MM.1S (cell line): ENCODE results near the gene SOX11.

Experiments
- DNase-seq: peaks from one replicate; pipeline ENCODE4 v3.0.0-alpha.2; 2015
- H2AFZ ChIP-seq: fragments of 300-600 bp; sonication (generic); 2 replicates; pipeline ENCODE4 v1.6.0; 2016; ENCODE audit warnings: antibody characterized with exemption, low read length
- H3F3A ChIP-seq: fragments of 300-600 bp; sonication (generic); 2 replicates; pipeline ENCODE4 v1.6.1; 2016; ENCODE audit warnings: mild to moderate bottlenecking, antibody characterized with exemption, low read length, moderate library complexity, mixed read lengths; ENCODE audit not compliant: insufficient read depth
- H3K27ac ChIP-seq: fragments of 300-600 bp; sonication (generic); 2 replicates; pipeline ENCODE4 v1.5.1; 2016; ENCODE audit warnings: mild to moderate bottlenecking, low read length
- H3K27me3 ChIP-seq: fragments of 300-600 bp; sonication (generic); replicated peaks from 2 replicates; pipeline ENCODE4 v1.6.0; 2016; ENCODE audit warnings: low read length; ENCODE audit not compliant: insufficient read depth
- H3K36me3 ChIP-seq: fragments of 300-600 bp; sonication (generic); replicated peaks from 2 replicates; pipeline ENCODE4 v1.6.1; 2016; ENCODE audit warnings: mild to moderate bottlenecking, low read length, mixed read lengths; ENCODE audit not compliant: insufficient read depth
- H3K4me1 ChIP-seq: fragments of 300-600 bp; sonication (generic); 2 replicates; pipeline ENCODE4 v1.6.1; 2016; ENCODE audit warnings: low read length, mixed read lengths
- H3K4me2 ChIP-seq: fragments of 300-600 bp; sonication (generic); 2 replicates; pipeline ENCODE4 v1.6.0; 2016; ENCODE audit warnings: low read depth, low read length
- H3K4me3 ChIP-seq: fragments of 300-600 bp; sonication (generic); 2 replicates; pipeline ENCODE4 v1.5.1; 2016; ENCODE audit warnings: low read length, mixed read lengths
- H3K79me2 ChIP-seq: fragments of 300-600 bp; sonication (generic); 2 replicates; pipeline ENCODE4 v1.6.1; 2016; ENCODE audit warnings: mixed run types, low read length, mixed read lengths
- H3K9ac ChIP-seq: fragments of 300-600 bp; sonication (generic); 2 replicates; pipeline ENCODE4 v1.6.1; 2016; ENCODE audit warnings: low read length, mixed read lengths
- H3K9me2 ChIP-seq: fragments of 300-600 bp; sonication (generic); replicated peaks from 2 replicates; pipeline ENCODE4 v1.6.1; 2016; ENCODE audit warnings: mild to moderate bottlenecking, low read length, mixed read lengths; ENCODE audit not compliant: insufficient read depth
- H3K9me3 ChIP-seq: fragments of 300-600 bp; sonication (generic); replicated peaks from 2 replicates; pipeline ENCODE4 v1.6.1; 2016; ENCODE audit warnings: mild to moderate bottlenecking, low read length, mixed read lengths; ENCODE audit not compliant: insufficient read depth
- H4K20me1 ChIP-seq: fragments of 300-600 bp; sonication (generic); 2 replicates; pipeline ENCODE4 v1.6.1; 2016; ENCODE audit warnings: mild to moderate bottlenecking, low read length, moderate library complexity, mixed read lengths; ENCODE audit not compliant: insufficient read depth
- EZH2 ChIP-seq: fragments of 300-600 bp; sonication (generic); optimal IDR thresholded peaks from 2 replicates; pipeline ENCODE3; 2017; ENCODE audit warnings: low read depth, mild to moderate bottlenecking, antibody characterized with exemption, low read length, mixed read lengths
- EZH2phosphoT487 ChIP-seq: fragments of 300-600 bp; sonication (generic); IDR thresholded peaks from 2 replicates; pipeline ENCODE4 v1.6.1; 2018; ENCODE audit warnings: antibody characterized with exemption, low read length
- TF ChIP-seq, protein P1 (sequence below): fragments of 300-600 bp; sonication (generic); IDR thresholded peaks from 2 replicates; pipeline ENCODE4 v1.5.1; 2016; ENCODE audit warnings: antibody characterized with exemption, low read length, mixed read lengths

SOX11 gene

DNA sequence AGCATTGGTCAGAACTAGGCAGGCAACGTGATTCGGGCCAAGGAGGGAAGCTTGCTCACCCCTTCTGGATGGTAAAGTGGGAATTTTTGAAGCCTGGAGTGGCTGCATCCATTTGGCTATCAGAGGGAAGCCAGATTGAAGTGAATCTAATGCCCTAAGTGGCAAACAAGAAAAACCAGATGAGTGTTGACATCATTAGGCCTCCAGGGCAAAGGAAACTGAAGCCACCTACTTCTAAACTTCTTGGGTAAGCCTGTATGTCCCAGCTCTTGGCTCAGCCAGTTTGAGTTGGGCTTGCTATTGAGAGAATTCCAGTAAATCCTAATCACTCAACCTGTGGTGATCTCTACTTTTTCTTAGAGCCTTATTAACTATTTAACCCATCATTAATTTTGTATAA, 20.9 kb downstream of the SOX11 start:
- Histone ChIP-seq H2AFZ (no peak overlapping the region), H3K27me3 (no peaks in the 10 kb centered on the region), H4K20me1 (no peaks in the 10 kb centered on the region), H3K4me1 (no peaks in the 10 kb centered on the region), H3K36me3 (no peaks in the 10 kb centered on the region), H3K4me2 (no peak overlapping the region), H3K9me3 (no peaks in the 10 kb centered on the region), H3K4me3 (no peak overlapping the region), H3K9me2 (no peaks in the 10 kb centered on the region), H3K9ac (no peak overlapping the region), H3K79me2 (no peaks in the 10 kb centered on the region), H3K27ac (no peak overlapping the region), H3F3A (no peaks in the 10 kb centered on the region)
- no peak for DNase-seq
- TF ChIP-seq EZH2phosphoT487: no peak
- TF ChIP-seq, protein P1, sequence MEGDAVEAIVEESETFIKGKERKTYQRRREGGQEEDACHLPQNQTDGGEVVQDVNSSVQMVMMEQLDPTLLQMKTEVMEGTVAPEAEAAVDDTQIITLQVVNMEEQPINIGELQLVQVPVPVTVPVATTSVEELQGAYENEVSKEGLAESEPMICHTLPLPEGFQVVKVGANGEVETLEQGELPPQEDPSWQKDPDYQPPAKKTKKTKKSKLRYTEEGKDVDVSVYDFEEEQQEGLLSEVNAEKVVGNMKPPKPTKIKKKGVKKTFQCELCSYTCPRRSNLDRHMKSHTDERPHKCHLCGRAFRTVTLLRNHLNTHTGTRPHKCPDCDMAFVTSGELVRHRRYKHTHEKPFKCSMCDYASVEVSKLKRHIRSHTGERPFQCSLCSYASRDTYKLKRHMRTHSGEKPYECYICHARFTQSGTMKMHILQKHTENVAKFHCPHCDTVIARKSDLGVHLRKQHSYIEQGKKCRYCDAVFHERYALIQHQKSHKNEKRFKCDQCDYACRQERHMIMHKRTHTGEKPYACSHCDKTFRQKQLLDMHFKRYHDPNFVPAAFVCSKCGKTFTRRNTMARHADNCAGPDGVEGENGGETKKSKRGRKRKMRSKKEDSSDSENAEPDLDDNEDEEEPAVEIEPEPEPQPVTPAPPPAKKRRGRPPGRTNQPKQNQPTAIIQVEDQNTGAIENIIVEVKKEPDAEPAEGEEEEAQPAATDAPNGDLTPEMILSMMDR: no peak
- TF ChIP-seq EZH2: no peak

DNA sequence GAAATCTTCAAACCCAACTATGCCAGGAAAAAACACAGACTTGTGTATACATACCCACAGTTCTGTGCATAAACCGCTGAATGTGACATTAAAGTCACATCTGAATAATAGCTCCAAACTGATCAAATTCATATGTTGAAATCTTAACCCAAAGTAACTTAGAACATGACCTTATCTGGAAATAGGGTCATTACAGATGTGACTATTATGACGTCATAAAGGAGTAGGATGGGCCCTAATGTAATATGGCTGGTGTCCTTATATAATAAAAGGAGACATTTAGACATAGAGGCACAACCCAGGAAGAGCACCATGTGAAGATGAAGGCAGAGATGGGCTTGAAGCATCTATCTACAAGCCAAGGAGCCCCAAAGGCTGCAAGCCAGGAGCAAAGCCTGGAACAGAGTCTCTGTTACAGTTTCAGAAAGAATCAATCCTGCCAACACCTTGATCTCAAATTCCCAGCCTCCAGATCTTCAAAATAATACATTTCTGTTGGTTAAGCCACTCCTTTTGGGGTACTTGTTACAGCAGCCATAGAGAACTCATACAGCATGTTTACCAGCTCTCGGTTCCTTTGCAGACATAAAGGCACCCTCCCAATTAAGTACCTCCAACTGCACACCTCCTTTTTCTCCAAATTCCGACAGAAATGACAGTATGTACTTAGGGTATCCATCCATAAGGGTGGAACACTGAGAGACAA, 27.6 kb downstream of the SOX11 start:
- H3K4me2 ChIP-seq: no peak overlapping the region

DNA sequence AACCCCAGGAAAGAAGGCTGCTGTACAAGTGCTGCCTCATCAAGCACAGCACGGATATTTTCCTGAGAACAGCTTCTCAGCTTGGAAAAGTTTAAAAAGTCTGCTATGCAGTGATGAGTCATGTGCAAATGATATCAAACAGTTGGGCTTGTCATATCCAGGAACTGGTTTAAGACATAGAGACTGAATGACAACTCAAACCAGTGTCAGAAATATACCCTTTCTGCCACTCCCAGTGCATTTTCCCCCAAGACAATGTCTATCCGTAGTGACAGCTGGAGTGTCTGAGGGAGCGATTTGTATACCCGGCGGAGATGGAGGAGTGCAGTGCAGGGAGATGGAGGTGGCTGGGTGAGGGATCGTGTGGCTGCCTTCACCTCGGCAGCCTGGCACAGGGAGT, 28.2 kb downstream of the SOX11 start:
- H3K9me3 ChIP-seq: no peaks in the 10 kb centered on the region
- H2AFZ ChIP-seq: no peak overlapping the region
- no peak overlapping the region for H3K4me2 ChIP-seq
- H3F3A ChIP-seq: no peaks in the 10 kb centered on the region
- TF ChIP-seq, protein P1: no peak
- TF ChIP-seq EZH2: no peak
- no peak overlapping the region for H3K4me3 ChIP-seq
- no peaks in the 10 kb centered on the region for H3K27me3 ChIP-seq
- no peaks in the 10 kb centered on the region for H3K9me2 ChIP-seq
- no peaks in the 10 kb centered on the region for H3K4me1 ChIP-seq
- H3K27ac ChIP-seq: no peak overlapping the region
- H3K36me3 ChIP-seq: no peaks in the 10 kb centered on the region
- no peak overlapping the region for H3K9ac ChIP-seq
- no peak for DNase-seq
- no peaks in the 10 kb centered on the region for H3K79me2 ChIP-seq
- no peaks in the 10 kb centered on the region for H4K20me1 ChIP-seq

More for the DNA sequence above, 27.6 kb downstream of the SOX11 start:
- Histone ChIP-seq H3K4me1 (no peaks in the 10 kb centered on the region), H3K9ac (no peak overlapping the region), H3F3A (no peaks in the 10 kb centered on the region), H3K27ac (no peak overlapping the region), H2AFZ (no peak overlapping the region), H3K9me3 (no peaks in the 10 kb centered on the region), H3K36me3 (no peaks in the 10 kb centered on the region), H3K79me2 (no peaks in the 10 kb centered on the region), H3K4me3 (no peak overlapping the region), H3K9me2 (no peaks in the 10 kb centered on the region), H3K27me3 (no peaks in the 10 kb centered on the region), H4K20me1 (no peaks in the 10 kb centered on the region)
- no peak for DNase-seq
- TF ChIP-seq, protein P1: no peak
- TF ChIP-seq EZH2 (no peak), EZH2phosphoT487 (no peak)
